ENCODE results near the gene GMDS.

Gene GMDS

DNA sequence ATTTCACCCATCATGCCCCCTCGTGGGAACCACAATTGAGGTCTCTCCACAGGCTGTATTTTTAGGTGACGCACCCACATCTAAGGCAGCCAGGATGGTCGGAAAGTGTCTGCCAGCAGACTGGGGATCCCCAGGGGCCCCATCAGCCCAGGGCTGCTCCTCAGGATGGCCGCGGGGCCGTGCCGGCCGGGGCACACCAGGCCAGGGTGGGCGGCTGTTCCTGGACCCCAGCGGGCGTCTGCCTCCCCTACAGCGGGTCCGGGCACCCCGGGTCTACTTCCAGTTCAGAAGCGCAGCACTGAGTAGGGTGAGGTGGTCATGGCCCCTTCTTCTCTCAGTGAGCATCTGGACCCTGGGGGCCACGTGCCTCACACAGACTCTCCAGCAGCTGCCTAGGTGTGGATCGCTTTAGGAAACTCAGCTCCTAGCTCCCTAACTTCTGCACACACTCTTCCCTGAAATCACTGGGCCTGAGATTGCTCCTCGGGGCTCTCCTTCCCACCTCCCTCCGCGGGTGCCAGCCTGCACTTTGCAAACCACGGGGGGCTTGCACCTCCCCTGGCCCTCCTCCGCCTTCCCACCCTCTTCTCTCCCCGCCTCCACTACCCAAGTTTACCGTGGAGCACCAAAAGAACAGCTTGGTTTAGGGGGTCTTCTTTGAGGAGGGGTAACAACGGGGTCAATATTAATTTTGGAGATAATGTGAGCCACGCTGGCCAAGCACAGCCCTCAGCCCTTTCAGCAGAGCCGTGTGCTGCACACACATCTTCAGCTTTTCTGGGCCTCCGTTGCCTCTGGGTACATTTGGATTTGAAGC, 649.9 kb downstream of the GMDS start:
- H3K36me3 ChIP-seq (ENCODE audit: control insufficient read depth, insufficient read depth, low read length) = no peaks in the 10 kb centered on the region
- 77 to 81% methylated on average over 23 to 24 of the region's 28 CpGs for WGBS, 2 experiments (ENCODE audit: insufficient coverage in 2 of 2)
- no peak overlapping the region for H3K27ac ChIP-seq (ENCODE audit: low read depth, low read length, severe bottlenecking)
- no peak overlapping the region for H3K4me3 ChIP-seq (ENCODE audit: extremely low read depth, insufficient read depth, low read length, poor library complexity, severe bottlenecking)
- no peaks in the 10 kb centered on the region for H3K9me3 ChIP-seq (ENCODE audit: control insufficient read depth, low read length)
- H3K4me1 ChIP-seq (ENCODE audit: control insufficient read depth, insufficient read depth, low read length, poor library complexity, severe bottlenecking) = no peaks in the 10 kb centered on the region

DNA sequence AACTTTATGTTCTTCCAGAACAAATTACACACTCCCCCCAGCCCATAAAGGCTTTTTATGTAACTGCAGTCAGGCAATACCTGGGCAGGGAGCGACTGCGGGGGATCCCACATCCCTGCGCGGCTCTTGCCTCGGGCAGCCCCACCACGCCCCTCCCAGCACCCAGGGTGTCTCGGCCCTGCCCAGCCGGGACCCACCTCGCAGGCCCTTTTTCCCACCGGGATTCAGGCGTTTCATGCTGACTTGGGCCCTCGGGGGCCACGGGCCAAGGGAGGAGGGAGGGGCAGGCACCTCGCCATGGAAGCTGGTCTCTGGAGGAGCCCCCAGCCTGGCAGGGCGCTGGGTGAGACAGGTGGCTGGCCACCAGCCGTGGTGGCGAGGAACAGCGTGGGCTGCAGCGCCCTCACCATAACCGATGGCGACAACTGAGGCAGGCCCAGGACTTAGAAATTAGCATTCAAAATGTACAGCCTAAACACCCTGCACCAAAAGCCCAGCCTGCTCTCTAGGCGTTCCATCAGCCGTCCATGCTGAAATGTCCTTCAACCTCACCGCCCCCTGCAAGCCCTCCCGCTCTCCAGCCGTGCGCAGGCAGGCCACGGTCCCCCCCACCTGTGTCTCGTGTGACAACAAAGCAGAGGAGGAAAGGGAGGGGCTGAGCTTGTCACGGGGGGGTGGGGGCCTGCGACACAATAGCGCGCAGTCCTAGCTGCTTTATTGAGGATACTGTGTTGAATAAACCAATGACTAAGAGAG, 650.8 kb downstream of the GMDS start:
- H3K4me1 ChIP-seq (ENCODE audit: control insufficient read depth, insufficient read depth, low read length, poor library complexity, severe bottlenecking) = no peaks in the 10 kb centered on the region
- H3K36me3 ChIP-seq (ENCODE audit: control insufficient read depth, insufficient read depth, low read length) = no peaks in the 10 kb centered on the region
- no peaks in the 10 kb centered on the region for H3K9me3 ChIP-seq (ENCODE audit: control insufficient read depth, low read length)
- 92 to 97% methylated on average over 22 to 27 of the region's 33 CpGs for WGBS, 2 experiments (ENCODE audit: insufficient coverage in 2 of 2)
- H3K4me3 ChIP-seq (ENCODE audit: extremely low read depth, insufficient read depth, low read length, poor library complexity, severe bottlenecking) = no peak overlapping the region
- H3K27ac ChIP-seq (ENCODE audit: low read depth, low read length, severe bottlenecking) = no peak overlapping the region

DNA sequence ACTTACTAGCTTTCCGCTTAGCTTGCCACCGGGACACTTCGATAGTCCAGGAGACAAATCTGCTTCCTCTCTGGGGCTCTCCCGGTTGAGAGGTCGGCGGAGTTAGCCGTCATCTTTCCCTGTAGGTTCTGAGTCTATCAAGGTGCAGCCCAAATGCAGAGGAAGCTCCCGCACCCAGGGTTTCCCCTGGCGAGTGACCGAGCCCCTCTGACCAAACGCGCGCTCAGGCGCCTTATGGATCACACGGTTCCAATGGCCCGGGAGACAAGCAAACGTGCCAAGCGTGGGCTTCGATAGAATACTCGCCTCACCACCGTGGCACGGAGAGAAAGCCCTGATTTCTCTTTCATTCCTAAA, 651.5 kb downstream of the GMDS start:
- no peak overlapping the region for H3K27ac ChIP-seq (ENCODE audit: low read depth, low read length, severe bottlenecking)
- 84 to 94% methylated on average over 22 of the region's 22 CpGs for WGBS, 2 experiments (ENCODE audit: insufficient coverage in 2 of 2)

DNA sequence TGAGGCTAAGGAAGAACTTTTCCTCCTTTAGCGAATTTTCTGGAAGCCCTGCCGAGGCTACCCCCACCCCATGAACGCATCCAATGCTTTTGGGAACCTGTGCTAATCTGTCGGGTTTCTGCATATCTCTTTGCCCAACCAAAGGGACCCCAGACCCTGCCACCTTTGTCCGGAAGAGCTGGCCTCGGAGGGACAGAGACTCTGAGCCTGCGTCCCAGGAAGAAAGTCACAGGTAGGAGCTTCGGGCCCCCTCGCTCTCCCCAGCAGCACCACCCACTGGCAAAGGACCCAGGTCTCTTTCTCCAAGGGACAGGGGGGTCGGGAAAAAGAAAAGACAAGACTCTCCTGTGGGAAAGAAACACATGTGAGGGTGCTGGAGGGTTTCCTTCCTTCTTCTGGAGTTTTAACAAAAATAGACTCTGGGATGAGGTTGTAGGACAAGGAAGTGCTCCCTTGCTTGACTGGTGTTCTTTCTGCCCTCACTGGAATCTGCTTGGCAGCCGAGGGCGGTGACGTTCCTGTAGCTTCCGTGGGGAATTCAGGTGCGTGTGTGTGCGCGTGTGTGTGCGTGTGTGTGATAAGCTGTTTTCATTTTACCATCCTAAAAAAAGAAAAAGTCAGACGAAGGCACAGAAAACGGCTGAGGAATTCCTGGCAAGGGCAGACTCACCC, 652.0 kb downstream of the GMDS start:
- Histone ChIP-seq H3K4me1 (ENCODE audit: control insufficient read depth, insufficient read depth, low read length, poor library complexity, severe bottlenecking) (no peaks in the 10 kb centered on the region), H3K27ac (ENCODE audit: low read depth, low read length, severe bottlenecking) (no peak overlapping the region), H3K9me3 (ENCODE audit: control insufficient read depth, low read length) (no peaks in the 10 kb centered on the region), H3K36me3 (ENCODE audit: control insufficient read depth, insufficient read depth, low read length) (no peaks in the 10 kb centered on the region), H3K4me3 (ENCODE audit: extremely low read depth, insufficient read depth, low read length, poor library complexity, severe bottlenecking) (no peak overlapping the region)
- 91 to 94% methylated on average over 12 to 13 of the region's 20 CpGs for WGBS, 2 experiments (ENCODE audit: insufficient coverage in 2 of 2)

More for the DNA sequence above, 651.5 kb downstream of the GMDS start:
- no peak overlapping the region for H3K4me3 ChIP-seq (ENCODE audit: extremely low read depth, insufficient read depth, low read length, poor library complexity, severe bottlenecking)
- H3K9me3 ChIP-seq (ENCODE audit: control insufficient read depth, low read length) = no peaks in the 10 kb centered on the region
- H3K4me1 ChIP-seq (ENCODE audit: control insufficient read depth, insufficient read depth, low read length, poor library complexity, severe bottlenecking) = no peaks in the 10 kb centered on the region
- H3K36me3 ChIP-seq (ENCODE audit: control insufficient read depth, insufficient read depth, low read length) = no peaks in the 10 kb centered on the region

DNA sequence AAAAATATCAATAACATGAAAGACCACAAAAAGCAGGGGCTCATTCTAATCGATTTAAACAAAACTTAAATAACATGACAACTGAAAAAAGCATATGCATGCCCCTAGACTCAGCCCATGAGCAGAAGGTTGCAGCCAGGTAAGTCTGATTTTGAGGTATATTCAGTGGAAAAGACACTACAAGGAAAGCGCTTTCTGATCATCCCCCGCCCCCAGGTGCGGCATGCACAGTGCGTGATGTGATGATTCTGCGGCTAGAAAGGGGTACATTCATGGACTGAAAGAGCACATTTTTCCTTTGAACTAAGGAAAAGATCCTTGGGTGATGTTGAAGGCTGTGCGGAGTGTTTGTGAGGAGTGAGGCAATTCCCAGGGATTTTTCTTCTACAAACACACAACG, 652.6 kb downstream of the GMDS start:
- Histone ChIP-seq H3K4me1 (ENCODE audit: control insufficient read depth, insufficient read depth, low read length, poor library complexity, severe bottlenecking) (no peaks in the 10 kb centered on the region), H3K4me3 (ENCODE audit: extremely low read depth, insufficient read depth, low read length, poor library complexity, severe bottlenecking) (no peak overlapping the region), H3K36me3 (ENCODE audit: control insufficient read depth, insufficient read depth, low read length) (no peaks in the 10 kb centered on the region), H3K9me3 (ENCODE audit: control insufficient read depth, low read length) (no peaks in the 10 kb centered on the region), H3K27ac (ENCODE audit: low read depth, low read length, severe bottlenecking) (no peak overlapping the region)
- 94 to 96% methylated on average over 2 to 6 of the region's 8 CpGs for WGBS, 2 experiments (ENCODE audit: insufficient coverage in 2 of 2)

DNA sequence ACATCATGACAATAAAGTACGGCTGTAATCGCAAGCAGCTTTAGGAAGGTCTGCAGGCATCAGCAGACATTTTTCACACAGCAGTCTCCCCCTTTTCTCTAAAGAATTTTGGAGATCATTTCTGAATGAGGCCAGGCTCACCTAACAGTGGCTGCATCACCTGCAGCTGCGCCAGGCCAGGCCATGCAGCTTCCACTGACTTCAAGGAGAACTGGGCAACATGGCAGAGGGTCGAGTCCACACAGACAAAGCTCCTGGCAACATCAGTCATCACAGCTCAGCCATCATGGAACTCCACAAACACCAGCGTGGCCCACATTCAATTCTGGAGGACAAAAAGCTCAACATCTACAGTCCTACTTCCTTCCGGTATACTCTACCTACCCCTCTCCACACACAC, 653.5 kb downstream of the GMDS start:
- H3K4me3 ChIP-seq (ENCODE audit: extremely low read depth, insufficient read depth, low read length, poor library complexity, severe bottlenecking) = no peak overlapping the region
- H3K27ac ChIP-seq (ENCODE audit: low read depth, low read length, severe bottlenecking) = no peak overlapping the region
- H3K4me1 ChIP-seq (ENCODE audit: control insufficient read depth, insufficient read depth, low read length, poor library complexity, severe bottlenecking) = no peaks in the 10 kb centered on the region
- H3K36me3 ChIP-seq (ENCODE audit: control insufficient read depth, insufficient read depth, low read length) = no peaks in the 10 kb centered on the region
- 91 to 97% methylated on average over 6 of the region's 6 CpGs for WGBS, 2 experiments (ENCODE audit: insufficient coverage in 2 of 2)
- no peaks in the 10 kb centered on the region for H3K9me3 ChIP-seq (ENCODE audit: control insufficient read depth, low read length)

DNA sequence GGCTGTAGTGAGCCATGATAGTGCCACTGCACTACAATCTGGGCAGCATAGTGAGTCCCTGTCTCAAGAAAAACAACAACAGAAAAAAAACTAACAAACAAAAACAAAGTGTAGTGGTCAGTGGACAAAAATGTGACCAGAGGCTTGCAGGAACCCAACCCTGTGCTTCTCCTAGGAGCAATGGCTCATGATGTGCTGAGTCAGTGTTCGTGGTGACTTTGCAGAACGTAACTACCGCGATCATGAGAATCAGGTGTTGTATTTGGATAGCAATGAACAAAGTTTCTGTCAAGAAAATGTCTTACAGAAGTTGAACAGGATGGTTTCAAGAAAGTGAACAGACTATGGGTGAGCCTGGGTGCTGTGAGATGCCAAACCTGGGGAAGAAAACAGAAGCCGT, 654.2 kb downstream of the GMDS start:
- Histone ChIP-seq H3K36me3 (ENCODE audit: control insufficient read depth, insufficient read depth, low read length) (no peaks in the 10 kb centered on the region), H3K9me3 (ENCODE audit: control insufficient read depth, low read length) (no peaks in the 10 kb centered on the region), H3K4me1 (ENCODE audit: control insufficient read depth, insufficient read depth, low read length, poor library complexity, severe bottlenecking) (no peaks in the 10 kb centered on the region), H3K4me3 (ENCODE audit: extremely low read depth, insufficient read depth, low read length, poor library complexity, severe bottlenecking) (no peak overlapping the region), H3K27ac (ENCODE audit: low read depth, low read length, severe bottlenecking) (no peak overlapping the region)
- WGBS, 2 experiments (ENCODE audit: insufficient coverage in 2 of 2) = 95 to 98% methylated on average over 5 of the region's 5 CpGs

DNA sequence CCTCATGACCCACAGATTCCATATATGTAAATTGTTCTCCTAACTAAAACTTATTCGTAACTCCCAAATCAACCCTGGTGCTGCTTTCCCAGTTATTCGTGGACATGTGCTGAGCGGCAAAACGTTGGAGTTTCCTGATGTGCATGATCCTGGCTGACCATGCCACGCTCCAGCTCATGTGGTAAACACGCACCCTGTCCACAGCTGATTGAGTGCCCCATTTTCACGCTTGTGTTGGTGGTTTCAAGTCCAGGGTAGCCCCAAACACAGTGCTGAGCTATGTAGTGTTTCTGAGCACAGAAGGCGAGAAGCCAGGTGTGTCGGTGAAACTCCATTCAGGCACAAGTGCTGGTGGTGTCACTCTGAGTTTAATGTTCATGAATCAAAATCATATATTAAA, 654.8 kb downstream of the GMDS start:
- WGBS, 2 experiments (ENCODE audit: insufficient coverage in 2 of 2) = 95 to 98% methylated on average over 5 to 9 of the region's 9 CpGs
- no peak overlapping the region for H3K27ac ChIP-seq (ENCODE audit: low read depth, low read length, severe bottlenecking)
- H3K36me3 ChIP-seq (ENCODE audit: control insufficient read depth, insufficient read depth, low read length) = no peaks in the 10 kb centered on the region
- no peaks in the 10 kb centered on the region for H3K9me3 ChIP-seq (ENCODE audit: control insufficient read depth, low read length)
- H3K4me3 ChIP-seq (ENCODE audit: extremely low read depth, insufficient read depth, low read length, poor library complexity, severe bottlenecking) = no peak overlapping the region
- H3K4me1 ChIP-seq (ENCODE audit: control insufficient read depth, insufficient read depth, low read length, poor library complexity, severe bottlenecking) = no peaks in the 10 kb centered on the region

DNA sequence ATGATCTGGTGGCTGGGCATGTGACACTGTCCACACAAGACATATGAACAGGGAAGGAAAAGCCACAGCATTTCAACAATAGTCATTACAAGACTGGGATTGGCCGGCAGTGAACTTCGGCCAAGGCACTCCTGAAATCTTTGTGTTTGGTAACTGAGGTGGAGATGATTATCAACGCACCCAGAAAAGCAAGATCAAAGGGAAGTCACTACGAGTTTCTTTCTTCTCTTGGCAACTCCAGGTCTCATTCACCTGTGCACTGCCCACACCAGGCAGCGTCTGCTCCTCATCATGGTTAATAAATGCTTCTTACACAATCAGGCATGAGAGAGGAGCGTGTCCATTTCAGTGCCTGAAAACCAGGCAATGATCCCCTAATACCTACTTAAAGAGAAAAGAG, 656.2 kb downstream of the GMDS start:
- Histone ChIP-seq H3K4me3 (ENCODE audit: extremely low read depth, insufficient read depth, low read length, poor library complexity, severe bottlenecking) (no peak overlapping the region), H3K27ac (ENCODE audit: low read depth, low read length, severe bottlenecking) (no peak overlapping the region), H3K9me3 (ENCODE audit: control insufficient read depth, low read length) (no peaks in the 10 kb centered on the region), H3K36me3 (ENCODE audit: control insufficient read depth, insufficient read depth, low read length) (no peaks in the 10 kb centered on the region), H3K4me1 (ENCODE audit: control insufficient read depth, insufficient read depth, low read length, poor library complexity, severe bottlenecking) (no peaks in the 10 kb centered on the region)
- WGBS, 2 experiments (ENCODE audit: insufficient coverage in 2 of 2) = 84 to 88% methylated on average over 3 to 4 of the region's 6 CpGs

DNA sequence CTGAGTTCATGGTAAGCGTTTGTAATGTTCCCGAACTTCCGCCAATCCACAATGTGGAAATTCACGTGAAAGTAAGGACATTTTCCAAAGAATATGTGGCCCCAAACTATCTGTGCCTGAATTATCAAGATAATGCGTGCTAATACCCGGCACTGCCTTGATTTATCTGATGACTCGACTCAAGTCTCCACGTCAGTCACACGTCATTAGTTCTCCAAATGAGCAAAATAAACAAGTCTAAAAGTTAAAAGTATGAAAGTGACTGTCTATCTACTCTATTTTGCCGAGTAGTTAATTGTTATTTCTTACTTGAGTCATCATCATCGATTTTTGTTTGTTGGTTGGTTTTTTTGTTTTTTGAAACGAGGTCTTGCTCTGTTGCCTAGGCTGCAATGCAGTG, 657.4 kb downstream of the GMDS start:
- no peak overlapping the region for H3K4me3 ChIP-seq (ENCODE audit: extremely low read depth, insufficient read depth, low read length, poor library complexity, severe bottlenecking)
- WGBS, 2 experiments (ENCODE audit: insufficient coverage in 2 of 2) = 94 to 96% methylated on average over 11 of the region's 12 CpGs
- H3K36me3 ChIP-seq (ENCODE audit: control insufficient read depth, insufficient read depth, low read length) = no peaks in the 10 kb centered on the region
- no peaks in the 10 kb centered on the region for H3K4me1 ChIP-seq (ENCODE audit: control insufficient read depth, insufficient read depth, low read length, poor library complexity, severe bottlenecking)
- H3K9me3 ChIP-seq (ENCODE audit: control insufficient read depth, low read length) = no peaks in the 10 kb centered on the region
- no peak overlapping the region for H3K27ac ChIP-seq (ENCODE audit: low read depth, low read length, severe bottlenecking)
